Activated CD4-positive, alpha-beta T cell treated with anti-CD3 and anti-CD28 coated beads, Interleukin-2, Interleukin-6, amounts not matched to agents 100 ng/mL and 50 ng/mL, durations not matched to agents 16 hours and 8 hours (primary cell): ENCODE data around the gene ABCC4.
A peak's percentile ranks its signal among the peaks of the same experiment; 100 is the strongest.
"Not testable (repeated sequence)": the region's sequence is repeated elsewhere in the genome, so short reads cannot be mapped to it uniquely, and the experiment has no call there.

Experiments
- DNase-seq: peaks from one replicate; pipeline ENCODE4 v3.0.0-alpha.2; 2020

The ABCC4 gene

GRCh38 chr13:95191821-95192563 is 109.3 kb downstream of the ABCC4 start:
- peak; percentile 77 for DNase-seq

DNA sequence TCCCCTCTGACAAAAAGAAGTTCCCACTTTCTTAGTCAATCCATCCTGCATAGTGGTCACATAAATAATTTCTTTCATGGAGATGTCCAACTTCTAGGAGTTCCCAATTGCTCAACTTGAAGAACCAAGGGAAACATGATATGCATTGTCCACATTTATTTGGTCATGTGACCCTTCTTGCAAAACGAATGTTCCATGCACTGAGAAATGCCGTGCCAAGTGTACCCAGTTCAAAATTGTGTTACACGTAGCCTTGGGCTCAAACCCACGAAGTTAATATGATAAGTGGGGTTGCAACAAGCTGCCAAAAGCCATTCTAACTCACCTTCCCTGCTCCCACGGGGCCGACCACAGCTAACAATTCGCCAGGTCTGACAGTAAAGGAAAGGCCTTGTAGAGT is 113.1 kb downstream of the ABCC4 start:
- DNase-seq: no peak

GRCh38 chr13:95185851-95186250 is 115.4 kb downstream of the ABCC4 start:
- DNase-seq: peak; percentile 74

GRCh38 chr13:95185311-95185710 is 115.9 kb downstream of the ABCC4 start:
- no peak for DNase-seq

DNA sequence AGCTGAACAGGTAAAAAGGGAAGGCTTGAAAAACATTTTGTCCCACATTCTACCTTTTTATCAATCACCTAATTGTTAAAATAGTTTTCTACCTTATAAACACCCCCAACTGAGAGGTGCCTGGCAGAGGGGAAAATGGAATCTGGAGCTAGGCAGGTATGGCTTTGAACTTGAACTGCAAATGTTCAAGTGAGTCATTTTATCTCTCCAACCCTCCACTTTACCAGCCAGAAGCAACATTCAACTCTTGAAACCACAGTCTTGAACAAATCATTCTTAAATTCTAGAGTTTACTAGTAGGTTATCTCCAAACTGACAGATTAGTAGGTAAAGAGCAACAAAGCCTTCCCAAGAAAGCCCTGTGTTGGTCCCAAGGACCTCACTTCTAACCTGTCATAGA is 116.9 kb downstream of the ABCC4 start:
- DNase-seq: peak; percentile 76

DNA sequence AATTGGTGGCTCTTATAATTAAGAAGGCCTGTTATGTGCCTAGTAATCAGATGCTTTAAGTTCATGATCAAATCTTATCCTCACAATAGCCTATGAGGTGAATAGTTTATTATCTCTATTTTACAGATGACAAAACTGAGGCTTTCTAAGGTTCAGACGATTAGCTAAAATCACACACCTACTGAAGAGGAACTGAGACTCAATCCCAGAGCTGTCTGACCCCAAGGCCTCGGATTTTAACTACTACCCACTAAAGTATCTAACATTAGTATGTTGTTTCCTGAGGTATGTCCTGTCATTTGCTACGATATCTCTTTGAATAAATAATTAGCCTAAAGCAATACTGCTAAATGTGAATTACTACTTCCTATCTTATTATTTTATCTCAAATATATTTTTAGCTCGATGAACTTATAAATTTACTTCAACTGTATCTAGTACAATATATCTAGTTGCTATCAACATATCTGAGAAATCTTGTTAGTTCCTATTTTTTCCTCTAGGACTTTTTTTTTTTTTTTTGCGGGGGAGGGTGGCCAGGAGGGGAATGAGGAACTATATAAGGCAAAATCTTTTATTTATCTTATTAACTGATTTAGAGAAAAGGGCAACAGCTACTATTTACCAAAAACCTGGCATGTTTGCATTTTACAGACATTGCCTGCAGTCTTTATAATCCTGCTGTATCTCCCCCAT is 118.5 kb downstream of the ABCC4 start:
- DNase-seq: no peak

GRCh38 chr13:95181586-95181985 is 119.7 kb downstream of the ABCC4 start:
- no peak for DNase-seq

GRCh38 chr13:95180513-95181245 is 120.6 kb downstream of the ABCC4 start:
- DNase-seq: no peak

DNA sequence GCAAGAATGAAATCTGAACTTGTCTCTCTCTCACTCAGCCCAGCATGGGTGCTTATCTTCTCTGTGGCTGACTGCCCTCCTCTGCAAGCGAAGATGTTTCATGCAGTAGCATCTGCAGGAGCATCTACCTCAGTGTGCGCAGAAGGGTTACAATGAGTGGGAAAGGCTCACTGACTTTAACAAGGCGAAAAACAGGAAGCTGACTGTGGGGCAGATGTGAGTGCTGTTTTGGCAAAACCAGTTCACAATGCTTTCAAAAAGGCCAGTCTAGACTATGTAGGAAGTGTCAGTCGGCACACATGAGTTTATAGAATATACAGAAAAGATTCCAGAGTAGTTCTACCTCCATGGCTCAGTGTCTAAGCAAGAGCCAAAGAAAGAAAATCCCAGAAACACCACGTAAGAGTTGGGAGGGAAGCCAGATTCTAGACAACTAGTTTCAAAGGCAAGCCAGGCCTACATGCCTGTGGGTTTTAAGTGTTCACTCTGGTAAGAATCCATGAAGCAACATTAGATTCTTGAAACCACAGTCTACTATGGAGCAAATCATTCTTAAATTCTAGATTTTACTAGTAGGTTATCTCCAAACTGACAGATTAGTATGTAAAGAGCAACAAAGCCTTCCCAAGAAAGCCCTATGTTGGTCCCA is 124.5 kb downstream of the ABCC4 start:
- peak; percentile 31 for DNase-seq

GRCh38 chr13:95174517-95174916 is 126.7 kb downstream of the ABCC4 start:
- DNase-seq: no peak

DNA sequence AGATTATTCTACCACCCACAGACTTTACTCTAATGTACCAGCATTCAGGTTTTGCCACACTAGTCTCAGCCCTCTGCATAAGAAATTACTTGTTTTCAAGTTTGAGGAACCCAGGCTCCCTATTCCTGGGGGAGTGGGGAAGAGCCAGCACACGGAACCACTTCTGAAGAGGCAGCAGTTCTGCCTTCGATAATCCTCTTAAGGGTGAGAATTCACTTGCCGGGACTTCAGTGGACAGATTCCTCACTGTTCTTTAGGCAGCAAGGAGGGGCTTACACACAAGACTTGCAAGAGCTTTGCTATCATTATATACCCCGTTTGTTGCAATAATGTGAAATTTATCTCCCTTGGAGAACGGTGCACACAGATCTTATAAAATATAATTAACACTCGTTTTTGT is 133.1 kb downstream of the ABCC4 start:
- no peak for DNase-seq

DNA sequence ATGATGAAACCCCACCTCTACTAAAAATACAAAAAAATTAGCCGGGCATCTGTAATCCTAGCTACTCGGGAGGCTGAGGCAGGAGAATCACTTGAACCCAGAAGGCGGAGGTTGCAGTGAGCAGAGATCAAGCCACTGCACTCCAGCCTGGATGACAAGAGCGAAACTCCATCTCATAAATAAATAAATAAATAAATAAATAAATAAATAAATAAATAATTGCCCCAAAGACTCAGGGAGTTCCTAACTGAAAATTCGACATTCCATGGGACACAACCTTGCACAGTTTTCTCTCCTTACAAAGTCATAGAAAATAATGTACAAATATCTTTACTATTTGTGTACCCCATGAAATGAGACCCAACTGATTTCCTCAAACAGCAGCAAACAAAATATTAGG is 134.2 kb downstream of the ABCC4 start:
- not testable (repeated sequence) for DNase-seq

GRCh38 chr13:95164830-95165229 is 136.4 kb downstream of the ABCC4 start:
- DNase-seq: no peak

- no peak for DNase-seq
These were observed 140.9 kb downstream of the ABCC4 start for GRCh38 chr13:95160112-95160906.

GRCh38 chr13:95159458-95159857 is 141.8 kb downstream of the ABCC4 start:
- DNase-seq: no peak

GRCh38 chr13:95156208-95156607 is 145.0 kb downstream of the ABCC4 start:
- DNase-seq: no peak

DNA sequence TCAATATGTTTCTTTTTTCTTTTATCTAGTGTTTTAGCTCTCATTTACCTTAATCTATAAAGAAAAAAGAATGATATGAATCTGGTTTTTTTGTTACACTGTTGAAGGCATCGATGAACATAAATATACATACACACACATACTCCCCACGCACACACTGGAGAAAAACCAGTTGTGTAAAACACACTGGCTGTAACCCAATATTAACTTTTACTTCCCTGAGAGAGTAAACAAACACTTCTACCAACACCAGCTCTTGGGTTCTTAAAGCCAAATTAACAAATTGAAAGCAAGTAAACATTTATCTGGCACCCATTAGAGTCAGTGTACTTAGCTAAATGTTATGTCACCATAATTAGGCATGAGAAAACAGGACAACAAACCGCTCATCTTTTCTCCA is 145.7 kb downstream of the ABCC4 start:
- DNase-seq: no peak

DNA sequence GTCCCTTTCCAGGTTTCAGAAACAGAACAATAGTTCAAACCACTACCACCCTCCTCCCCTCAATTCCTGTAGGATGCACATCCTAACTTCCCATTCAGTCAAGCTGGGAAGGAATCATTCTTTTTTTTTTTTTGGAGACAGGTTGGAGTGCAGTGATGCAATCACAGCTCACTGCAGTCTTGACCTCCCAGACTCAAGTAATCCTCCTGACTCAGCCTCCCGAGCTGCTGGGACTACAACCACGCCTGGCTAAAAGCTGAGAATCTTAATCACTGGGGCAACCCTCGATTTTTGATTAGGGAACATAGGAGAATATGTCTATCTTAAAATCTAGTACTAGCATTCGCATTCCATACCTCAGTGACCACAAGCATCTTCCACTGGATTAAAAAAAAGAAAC is 146.2 kb downstream of the ABCC4 start:
- DNase-seq: no peak

DNA sequence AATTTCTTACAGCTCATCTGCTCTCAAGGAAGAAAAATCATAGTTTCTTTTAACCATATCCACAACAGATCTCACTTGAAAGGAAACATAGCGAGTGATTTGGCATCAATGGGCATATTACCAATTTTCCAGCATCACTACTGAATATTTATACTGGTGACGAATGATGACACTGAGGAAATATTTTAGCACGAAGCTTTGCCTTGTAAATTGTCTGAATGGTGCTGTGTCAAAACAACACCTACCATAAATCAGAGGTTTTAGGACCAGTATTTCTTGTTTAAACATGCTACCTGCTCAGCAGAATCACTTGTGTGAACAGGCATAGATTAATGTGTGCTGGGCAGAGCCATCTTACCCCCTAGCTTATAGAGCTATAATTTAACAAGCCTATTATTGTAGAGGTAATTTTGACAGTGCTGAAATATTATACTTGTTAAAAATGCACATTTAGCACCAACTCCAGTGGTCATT is 146.8 kb downstream of the ABCC4 start:
- DNase-seq: no peak

GRCh38 chr13:95153647-95154412 is 147.4 kb downstream of the ABCC4 start:
- no peak for DNase-seq

DNA sequence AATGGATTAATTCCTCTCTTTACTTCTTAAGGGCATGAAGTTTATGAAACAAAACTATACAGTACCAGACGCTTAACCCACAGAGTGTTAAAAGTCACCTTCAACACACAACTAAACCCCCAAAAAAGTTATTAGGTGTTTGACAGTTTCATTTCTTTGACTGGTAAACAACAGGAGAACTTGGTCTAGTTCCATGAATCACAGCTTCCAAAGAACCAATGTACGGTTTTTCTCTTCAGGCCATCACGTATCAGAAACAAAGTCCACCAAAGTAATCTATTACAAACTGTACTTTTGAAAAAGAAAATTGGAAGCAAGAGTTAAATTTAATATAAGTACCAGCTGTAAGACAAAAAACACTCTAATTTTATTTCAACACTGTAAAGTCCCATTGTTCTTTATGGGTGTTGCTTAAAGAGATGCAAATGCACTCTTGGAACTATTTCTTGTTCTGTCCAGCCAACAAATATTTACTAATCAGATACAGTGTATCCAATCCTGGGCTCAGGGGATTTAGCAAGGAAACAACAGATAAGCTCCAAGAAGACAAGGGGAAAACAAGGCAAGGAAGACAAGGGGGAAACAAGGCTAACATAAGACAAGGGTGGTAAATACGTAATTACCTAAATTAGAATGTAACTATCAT is 149.2 kb downstream of the ABCC4 start:
- no peak for DNase-seq
